Neural progenitor cell (in vitro differentiated cells): ENCODE data around the gene ZNF627. TPM values are rescaled to one million over a fixed set of nuclear protein-coding genes. Genes with fewer than 3 reads are reported as not detected.
A peak's percentile ranks its signal among the peaks of the same experiment; 100 is the strongest.

Source experiments
- DNase-seq: peaks from one replicate; pipeline ENCODE4 v3.0.0-alpha.2; 2016; ENCODE audit warnings: low spot score
- H2AFZ ChIP-seq: fragments of 200-600 bp; sonication (generic); replicated peaks from 2 replicates; pipeline ENCODE4 v1.6.1; 2016; ENCODE audit warnings: antibody characterized with exemption
- H3F3A ChIP-seq: fragments of 200-600 bp; sonication (generic); 2 replicates; pipeline ENCODE4 v1.6.1; 2016; ENCODE audit warnings: antibody characterized with exemption, low read depth
- H3K27ac ChIP-seq: fragments of 200-600 bp; sonication (generic); 2 replicates; pipeline ENCODE4 v1.5.1; 2016; ENCODE audit warnings: mild to moderate bottlenecking
- H3K27me3 ChIP-seq: fragments of 200-600 bp; sonication (generic); 2 replicates; pipeline ENCODE4 v1.6.1; 2016; ENCODE audit warnings: mild to moderate bottlenecking, moderate library complexity
- H3K36me3 ChIP-seq: fragments of 200-600 bp; sonication (generic); 2 replicates; pipeline ENCODE4 v1.5.1; 2016
- H3K4me1 ChIP-seq: fragments of 200-600 bp; sonication (generic); 2 replicates; pipeline ENCODE4 v1.6.1; 2016; ENCODE audit warnings: mixed run types
- H3K4me2 ChIP-seq: fragments of 200-600 bp; sonication (generic); 2 replicates; pipeline ENCODE4 v1.6.1; 2016
- H3K4me3 ChIP-seq: fragments of 200-600 bp; sonication (generic); 2 replicates; pipeline ENCODE4 v1.5.1; 2016
- H3K79me2 ChIP-seq: fragments of 200-600 bp; sonication (generic); 2 replicates; pipeline ENCODE4 v1.6.1; 2016; ENCODE audit warnings: low read depth
- H3K9ac ChIP-seq: fragments of 200-600 bp; sonication (generic); 2 replicates; pipeline ENCODE4 v1.6.1; 2016
- H3K9me3 ChIP-seq: fragments of 200-600 bp; sonication (generic); 2 replicates; pipeline ENCODE4 v1.5.1; 2016; ENCODE audit warnings: low read depth
- H4K20me1 ChIP-seq: fragments of 200-600 bp; sonication (generic); 2 replicates; pipeline ENCODE4 v1.6.1; 2016; ENCODE audit warnings: low read depth
- H3K27ac Mint-ChIP-seq: 3 replicates; pipeline ENCODE4 v1.8.0; 2021; ENCODE audit warnings: mixed read lengths
- H3K27me3 Mint-ChIP-seq: 2 replicates; pipeline ENCODE4 v1.8.0; 2022; ENCODE audit warnings: low read depth, mild to moderate bottlenecking, inconsistent platforms, moderate library complexity, mixed read lengths; ENCODE audit not compliant: insufficient read depth
- H3K36me3 Mint-ChIP-seq: 3 replicates; pipeline ENCODE4 v1.8.0; 2021; ENCODE audit warnings: mixed read lengths
- H3K4me1 Mint-ChIP-seq: 3 replicates; pipeline ENCODE4 v1.8.0; 2021; ENCODE audit warnings: mixed read lengths
- H3K4me3 Mint-ChIP-seq: 3 replicates; pipeline ENCODE4 v1.8.0; 2021; ENCODE audit warnings: mild to moderate bottlenecking, moderate library complexity, mixed read lengths
- H3K9me3 Mint-ChIP-seq: 3 replicates; pipeline ENCODE4 v1.8.0; 2020; ENCODE audit warnings: mixed read lengths
- EZH2 ChIP-seq: fragments of 200-600 bp; sonication (generic); IDR thresholded peaks from 2 replicates; pipeline ENCODE4 v1.6.1; 2017; ENCODE audit warnings: antibody characterized with exemption, mild to moderate bottlenecking, moderate library complexity
- EZH2phosphoT487 ChIP-seq: fragments of 200-600 bp; sonication (generic); IDR thresholded peaks from 2 replicates; pipeline ENCODE4 v1.6.1; 2017; ENCODE audit warnings: antibody characterized with exemption
- total RNA-seq: library from RNA; depleted of rRNA; stranded (reverse); fragments of >200 nt; gene quantifications from 2 replicates; pipeline ENCODE4 v1.2.3, GENCODE V29; 2015; ENCODE audit warnings: low replicate concordance
- TF ChIP-seq, protein P1 (sequence below): fragments of 200-600 bp; sonication (generic); IDR thresholded peaks from 2 replicates; pipeline ENCODE4 v1.5.1; 2017; ENCODE audit warnings: antibody characterized with exemption, mild to moderate bottlenecking

Gene ZNF627
- total RNA-seq, 1 donor from 2014 or later: 38.5 TPM

DNA sequence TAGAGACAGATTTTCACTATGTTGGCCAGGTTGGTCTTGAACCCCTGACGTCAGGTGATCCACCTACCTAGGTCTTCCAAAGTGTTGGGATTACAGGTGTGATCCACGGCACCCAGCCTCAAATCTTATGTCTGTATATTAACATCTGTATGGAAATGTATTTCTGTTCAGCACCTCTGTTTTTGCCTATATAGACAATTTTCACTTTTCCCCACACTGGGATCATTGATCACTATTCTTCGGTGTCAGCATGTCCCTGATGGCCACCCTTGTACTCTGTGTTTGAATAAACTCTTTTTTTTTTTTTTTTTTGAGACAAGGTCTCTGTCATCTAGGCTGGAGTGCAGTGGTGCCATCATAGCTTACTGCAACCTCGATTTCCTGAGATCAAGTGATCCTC, 3.2 kb upstream of the ZNF627 start:
- Mint-ChIP-seq H3K27ac (no peak overlapping the region), H3K4me3 (no peak overlapping the region), H3K27me3 (peaks cover 5% of the 10 kb centered on the region), H3K36me3 (peaks cover 11% of the 10 kb centered on the region), H3K4me1 (peaks cover 9% of the 10 kb centered on the region), H3K9me3 (peaks cover 11% of the 10 kb centered on the region)
- Histone ChIP-seq H3K4me3 (no peak overlapping the region), H3K79me2 (peaks cover 16% of the 10 kb centered on the region), H3K36me3 (peaks cover 8% of the 10 kb centered on the region), H3K9me3 (no peaks in the 10 kb centered on the region), H3K9ac (no peak overlapping the region), H3F3A (no peaks in the 10 kb centered on the region), H2AFZ (no peak overlapping the region), H3K27me3 (no peaks in the 10 kb centered on the region), H3K4me2 (no peak overlapping the region), H4K20me1 (peaks cover 6% of the 10 kb centered on the region), H3K4me1 (peaks cover 8% of the 10 kb centered on the region), H3K27ac (no peak overlapping the region)
- DNase-seq: no peak
- TF ChIP-seq EZH2: no peak
- TF ChIP-seq EZH2phosphoT487: no peak
- TF ChIP-seq, protein P1, sequence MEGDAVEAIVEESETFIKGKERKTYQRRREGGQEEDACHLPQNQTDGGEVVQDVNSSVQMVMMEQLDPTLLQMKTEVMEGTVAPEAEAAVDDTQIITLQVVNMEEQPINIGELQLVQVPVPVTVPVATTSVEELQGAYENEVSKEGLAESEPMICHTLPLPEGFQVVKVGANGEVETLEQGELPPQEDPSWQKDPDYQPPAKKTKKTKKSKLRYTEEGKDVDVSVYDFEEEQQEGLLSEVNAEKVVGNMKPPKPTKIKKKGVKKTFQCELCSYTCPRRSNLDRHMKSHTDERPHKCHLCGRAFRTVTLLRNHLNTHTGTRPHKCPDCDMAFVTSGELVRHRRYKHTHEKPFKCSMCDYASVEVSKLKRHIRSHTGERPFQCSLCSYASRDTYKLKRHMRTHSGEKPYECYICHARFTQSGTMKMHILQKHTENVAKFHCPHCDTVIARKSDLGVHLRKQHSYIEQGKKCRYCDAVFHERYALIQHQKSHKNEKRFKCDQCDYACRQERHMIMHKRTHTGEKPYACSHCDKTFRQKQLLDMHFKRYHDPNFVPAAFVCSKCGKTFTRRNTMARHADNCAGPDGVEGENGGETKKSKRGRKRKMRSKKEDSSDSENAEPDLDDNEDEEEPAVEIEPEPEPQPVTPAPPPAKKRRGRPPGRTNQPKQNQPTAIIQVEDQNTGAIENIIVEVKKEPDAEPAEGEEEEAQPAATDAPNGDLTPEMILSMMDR: no peak

DNA sequence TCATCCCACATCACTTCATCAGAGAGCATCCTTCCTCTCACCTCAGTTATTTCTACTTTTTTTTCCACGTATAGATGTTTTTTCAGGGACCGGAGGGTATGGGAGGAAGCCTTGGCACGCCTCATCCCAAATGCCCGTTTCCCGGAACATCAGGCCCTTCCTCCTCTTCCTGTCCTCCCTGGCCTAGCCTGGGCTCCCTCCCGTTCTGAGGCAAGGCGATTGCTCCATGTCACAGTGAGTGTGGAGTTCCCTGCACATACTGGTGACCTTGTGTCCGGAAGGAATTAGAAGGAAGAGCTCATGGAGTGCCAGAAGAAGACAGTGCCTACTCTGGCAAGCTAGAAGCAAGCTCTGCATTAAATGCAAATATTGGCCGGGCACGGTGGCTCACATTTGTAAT, 1.1 kb upstream of the ZNF627 start:
- TF ChIP-seq EZH2phosphoT487 (no peak), EZH2 (no peak)
- TF ChIP-seq, protein P1: no peak
- H3K4me3 Mint-ChIP-seq: peak overlapping the region; percentile 63
- peaks cover 31% of the 10 kb centered on the region for H3K9me3 Mint-ChIP-seq
- Histone ChIP-seq H3K9me3 (no peaks in the 10 kb centered on the region), H3K27ac (no peak overlapping the region), H3K4me3 (no peak overlapping the region), H3F3A (no peaks in the 10 kb centered on the region), H3K4me1 (peaks cover 8% of the 10 kb centered on the region), H3K79me2 (peaks cover 37% of the 10 kb centered on the region), H3K27me3 (no peaks in the 10 kb centered on the region), H3K4me2 (no peak overlapping the region), H4K20me1 (peaks cover 6% of the 10 kb centered on the region), H3K9ac (no peak overlapping the region), H3K36me3 (peaks cover 8% of the 10 kb centered on the region), H2AFZ (no peak overlapping the region)
- peaks cover 28% of the 10 kb centered on the region for H3K36me3 Mint-ChIP-seq
- peaks cover 9% of the 10 kb centered on the region for H3K4me1 Mint-ChIP-seq
- no peak for DNase-seq
- no peak overlapping the region for H3K27ac Mint-ChIP-seq
- H3K27me3 Mint-ChIP-seq: no peaks in the 10 kb centered on the region

DNA sequence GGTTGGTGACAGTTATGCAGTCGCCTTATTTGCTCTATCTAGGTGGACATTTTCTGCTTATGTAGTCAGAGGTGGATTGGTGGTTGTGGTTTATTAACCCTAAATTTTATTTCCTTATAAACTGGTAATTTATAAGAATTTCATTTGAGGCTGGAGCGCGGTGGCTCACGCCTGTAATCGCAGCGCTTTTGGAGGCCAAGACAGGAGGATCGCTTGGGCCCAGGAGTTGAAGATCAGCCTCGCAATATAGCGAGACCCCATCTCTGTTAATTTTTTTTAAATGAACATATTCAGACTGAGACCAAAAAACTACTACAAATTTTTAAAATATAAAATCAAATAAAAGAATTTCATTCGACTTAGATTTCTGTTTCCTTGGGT, 810 bp downstream of the ZNF627 start:
- H3K27ac Mint-ChIP-seq: peak overlapping the region; percentile 98

More for the DNA sequence above, 810 bp downstream of the ZNF627 start:
- Histone ChIP-seq H3K9me3 (no peaks in the 10 kb centered on the region), H3K4me1 (peaks cover 8% of the 10 kb centered on the region), H3F3A (no peaks in the 10 kb centered on the region), H3K27me3 (no peaks in the 10 kb centered on the region), H3K9ac (peak overlapping the region; percentile 98), H3K4me3 (peak overlapping the region; percentile 88), H3K27ac (peak overlapping the region; percentile 98), H3K36me3 (peaks cover 14% of the 10 kb centered on the region), H3K79me2 (peaks cover 55% of the 10 kb centered on the region), H2AFZ (no peak overlapping the region), H4K20me1 (peaks cover 6% of the 10 kb centered on the region), H3K4me2 (peak overlapping the region; percentile 88)
- Mint-ChIP-seq H3K36me3 (peaks cover 44% of the 10 kb centered on the region), H3K9me3 (peaks cover 47% of the 10 kb centered on the region), H3K27me3 (peaks cover 5% of the 10 kb centered on the region), H3K4me1 (peaks cover 9% of the 10 kb centered on the region), H3K4me3 (peak overlapping the region; percentile 98)
- no peak for DNase-seq
- TF ChIP-seq EZH2 (no peak), EZH2phosphoT487 (no peak)
- TF ChIP-seq, protein P1: no peak
